Measurements from ENCODE around the gene STK32A. TPM values are rescaled to one million over a fixed set of nuclear protein-coding genes. Genes with fewer than 3 reads are reported as not detected.
A peak's percentile ranks its signal among the peaks of the same experiment; 100 is the strongest.

The STK32A gene
- total RNA-seq, 4 donors from 2014 or later = 1.0 to 1.4 (median 1.3) TPM

- no peaks in the 10 kb centered on the region for H3K36me3 ChIP-seq
- DNase-seq (ENCODE audit: extremely low spot score) = no peak
- no peaks in the 10 kb centered on the region for H3K4me1 ChIP-seq
- no peak overlapping the region for H3K27ac ChIP-seq (replicated peaks in 1 of 4)
- peaks cover 0 to 6% (median 0%) of the 10 kb centered on the region in 4 donors for H3K9me3 ChIP-seq
- intact Hi-C loops (cut with DNase I) = no loop called here
- H3K27me3 ChIP-seq = no peaks in the 10 kb centered on the region
- WGBS = 42% methylated on average over 1 of the region's 1 CpG
- H3K4me3 ChIP-seq = no peak overlapping the region
- TF ChIP-seq POLR2A (IDR thresholded peaks at IDR 0.05; ENCODE audit: low read depth) = no peak
These were observed 26.7 kb upstream of the STK32A start for GRCh38 chr5:147208134-147208533.

DNA sequence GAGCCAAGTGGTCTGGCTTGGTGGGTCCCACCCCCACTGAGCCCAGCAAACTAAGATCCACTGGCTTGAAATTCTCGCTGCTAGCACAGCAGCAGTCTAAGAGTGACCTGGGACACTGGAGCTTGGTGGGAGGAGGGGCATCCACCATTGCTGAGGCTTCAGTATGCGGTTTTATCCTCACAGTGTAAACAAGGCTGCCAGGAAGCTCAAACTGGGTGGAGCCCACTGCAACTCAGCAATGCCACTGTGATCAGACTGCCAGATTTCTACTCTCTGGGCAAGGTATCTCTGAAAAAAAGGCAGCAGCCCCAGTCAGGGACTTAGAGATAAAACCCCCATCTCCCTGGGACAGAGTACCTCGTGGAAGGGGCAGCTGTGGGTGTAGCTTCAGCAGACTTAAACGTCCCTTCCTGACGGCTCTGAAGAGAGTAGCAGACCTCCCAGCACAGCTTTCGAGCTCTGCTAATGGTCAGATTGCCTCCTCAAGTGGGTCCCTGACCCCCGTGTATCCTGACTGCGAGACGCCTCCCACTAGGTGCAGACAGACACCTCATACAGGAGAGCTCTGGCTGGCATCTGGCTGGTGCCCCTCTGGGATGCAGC, 18.2 kb upstream of the STK32A start:
- 40% methylated on average over 3 of the region's 9 CpGs for WGBS
- intact Hi-C loops (cut with DNase I) = no loop called here
- Histone ChIP-seq H3K27ac (replicated peaks in 1 of 4) (no peak overlapping the region), H3K36me3 (no peaks in the 10 kb centered on the region), H3K27me3 (peaks cover 0 to 9% (median 0%) of the 10 kb centered on the region in 4 donors), H3K9me3 (no peaks in the 10 kb centered on the region), H3K4me1 (no peaks in the 10 kb centered on the region), H3K4me3 (no peak overlapping the region)
- no peak for TF ChIP-seq POLR2A (IDR thresholded peaks at IDR 0.05; ENCODE audit: low read depth)
- TF ChIP-seq EP300 (IDR thresholded peaks at IDR 0.05) = no peak
- TF ChIP-seq, protein P1, sequence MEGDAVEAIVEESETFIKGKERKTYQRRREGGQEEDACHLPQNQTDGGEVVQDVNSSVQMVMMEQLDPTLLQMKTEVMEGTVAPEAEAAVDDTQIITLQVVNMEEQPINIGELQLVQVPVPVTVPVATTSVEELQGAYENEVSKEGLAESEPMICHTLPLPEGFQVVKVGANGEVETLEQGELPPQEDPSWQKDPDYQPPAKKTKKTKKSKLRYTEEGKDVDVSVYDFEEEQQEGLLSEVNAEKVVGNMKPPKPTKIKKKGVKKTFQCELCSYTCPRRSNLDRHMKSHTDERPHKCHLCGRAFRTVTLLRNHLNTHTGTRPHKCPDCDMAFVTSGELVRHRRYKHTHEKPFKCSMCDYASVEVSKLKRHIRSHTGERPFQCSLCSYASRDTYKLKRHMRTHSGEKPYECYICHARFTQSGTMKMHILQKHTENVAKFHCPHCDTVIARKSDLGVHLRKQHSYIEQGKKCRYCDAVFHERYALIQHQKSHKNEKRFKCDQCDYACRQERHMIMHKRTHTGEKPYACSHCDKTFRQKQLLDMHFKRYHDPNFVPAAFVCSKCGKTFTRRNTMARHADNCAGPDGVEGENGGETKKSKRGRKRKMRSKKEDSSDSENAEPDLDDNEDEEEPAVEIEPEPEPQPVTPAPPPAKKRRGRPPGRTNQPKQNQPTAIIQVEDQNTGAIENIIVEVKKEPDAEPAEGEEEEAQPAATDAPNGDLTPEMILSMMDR (IDR thresholded peaks at IDR 0.05) = no peak
- no peak for TF ChIP-seq POLR2AphosphoS5 (IDR thresholded peaks at IDR 0.05)
- peak; percentile 42 for DNase-seq (ENCODE audit: extremely low spot score)

DNA sequence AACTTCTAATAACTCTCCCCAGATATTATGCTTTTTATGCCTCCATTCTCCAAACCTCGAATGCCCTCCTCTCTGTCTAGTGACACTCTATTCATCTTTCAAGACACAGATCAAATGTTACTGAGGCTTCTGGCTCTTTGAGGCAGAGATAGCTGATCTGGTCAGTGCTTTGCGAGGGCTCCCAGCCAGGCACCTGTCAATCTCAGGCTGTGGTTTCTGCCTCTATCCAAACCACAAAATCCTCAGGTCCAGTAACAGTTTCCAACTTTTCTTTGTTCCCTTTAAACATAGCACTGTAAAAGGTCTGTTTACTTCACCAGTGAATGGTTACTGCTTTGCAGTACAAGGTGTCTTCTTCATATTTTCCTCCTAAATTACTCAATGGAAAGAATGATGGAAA, 11.5 kb upstream of the STK32A start:
- TF ChIP-seq POLR2A (IDR thresholded peaks at IDR 0.05; ENCODE audit: low read depth) (no peak), POLR2AphosphoS5 (IDR thresholded peaks at IDR 0.05) (no peak), EP300 (IDR thresholded peaks at IDR 0.05) (no peak)
- TF ChIP-seq, protein P1 (IDR thresholded peaks at IDR 0.05) = no peak
- Histone ChIP-seq H3K9me3 (no peaks in the 10 kb centered on the region), H3K27ac (replicated peaks in 1 of 4) (no peak overlapping the region), H3K36me3 (no peaks in the 10 kb centered on the region), H3K27me3 (no peaks in the 10 kb centered on the region), H3K4me3 (no peak overlapping the region), H3K4me1 (no peaks in the 10 kb centered on the region)
- 31% methylated on average over 2 of the region's 2 CpGs for whole genome bisulfite sequencing
- intact Hi-C loops (cut with DNase I) = loop anchor here (5.0 to 10.0 kb wide), 4 partner anchors 149 to 354 kb away; no protein-coding TSS in a partner anchor
- no peak for DNase-seq (ENCODE audit: extremely low spot score)

DNA sequence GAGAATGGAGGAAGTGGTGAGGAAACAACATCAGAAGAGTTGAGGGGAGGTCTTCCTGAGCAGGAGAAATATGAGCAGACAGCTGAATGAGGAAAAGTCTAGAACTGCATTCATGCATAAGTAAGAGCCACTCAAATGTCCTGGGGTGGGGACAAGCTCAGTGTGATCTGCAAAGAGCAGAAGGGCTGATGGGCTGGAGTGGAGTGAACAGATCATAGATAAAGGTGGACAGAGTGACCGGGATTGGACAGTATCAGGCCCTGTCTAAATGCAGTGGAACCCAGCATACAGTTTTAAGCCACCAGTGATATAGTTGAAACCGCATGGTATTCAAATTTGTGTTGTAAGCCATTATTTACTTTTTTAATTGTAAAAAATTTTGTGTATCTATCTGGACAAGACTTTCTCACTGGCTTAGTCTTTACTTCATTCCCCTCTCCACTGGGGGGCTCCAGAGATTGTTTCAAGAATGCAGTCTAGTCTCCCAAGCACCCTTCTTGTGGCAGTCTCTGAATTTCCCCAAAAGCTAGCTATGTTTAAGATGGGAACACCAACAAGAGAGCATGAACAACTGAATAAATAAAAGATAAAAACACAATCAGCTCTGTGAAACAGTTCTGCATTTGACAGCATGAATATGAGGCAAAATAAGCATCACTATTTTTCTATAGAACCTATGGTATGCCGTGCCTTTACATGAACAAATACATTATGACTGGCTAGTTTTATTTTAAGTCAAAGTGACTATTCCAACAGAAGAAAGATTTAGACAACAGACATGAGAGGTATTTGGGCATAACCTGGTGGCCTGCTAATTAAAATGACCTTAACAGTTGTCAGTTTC, 10.7 kb upstream of the STK32A start:
- Histone ChIP-seq H3K4me1 (no peaks in the 10 kb centered on the region), H3K4me3 (no peak overlapping the region), H3K27me3 (no peaks in the 10 kb centered on the region), H3K9me3 (no peaks in the 10 kb centered on the region), H3K27ac (replicated peaks in 1 of 4) (no peak overlapping the region), H3K36me3 (no peaks in the 10 kb centered on the region)
- intact Hi-C loops (cut with DNase I) = loop anchor here (5.0 to 10.0 kb wide), 4 partner anchors 148 to 353 kb away; no protein-coding TSS in a partner anchor
- no peak for DNase-seq (ENCODE audit: extremely low spot score)
- 74% methylated on average over 3 of the region's 3 CpGs for WGBS
- no peak for TF ChIP-seq POLR2A (IDR thresholded peaks at IDR 0.05; ENCODE audit: low read depth)
- TF ChIP-seq, protein P1 (IDR thresholded peaks at IDR 0.05) = peak; percentile 67 to 73 (median 72)

- no peaks in the 10 kb centered on the region for H3K27me3 ChIP-seq
- no peaks in the 10 kb centered on the region for H3K9me3 ChIP-seq
- TF ChIP-seq EP300 (IDR thresholded peaks at IDR 0.05) (no peak), POLR2A (IDR thresholded peaks at IDR 0.05; ENCODE audit: low read depth) (no peak), POLR2AphosphoS5 (IDR thresholded peaks at IDR 0.05) (no peak)
- TF ChIP-seq, protein P1 (IDR thresholded peaks at IDR 0.05) = no peak
- no peak overlapping the region for H3K4me3 ChIP-seq
- no peaks in the 10 kb centered on the region for H3K4me1 ChIP-seq
- H3K36me3 ChIP-seq = no peaks in the 10 kb centered on the region
- 93% methylated on average over 9 of the region's 9 CpGs for WGBS
- H3K27ac ChIP-seq (replicated peaks in 1 of 4) = no peak overlapping the region
- DNase-seq (ENCODE audit: extremely low spot score) = no peak
- intact Hi-C loops (cut with DNase I) = loop anchor here (10.0 kb wide), 1 partner anchor 239 kb away; no protein-coding TSS in a partner anchor
These were observed 8.9 kb upstream of the STK32A start for GRCh38 chr5:147225938-147226337.

Data from esophagus muscularis mucosa (tissue), 4 donors.